Neural progenitor cell (in vitro differentiated cells): Measurements from ENCODE around the gene USH1G.

Source experiments
- CTCF ChIP-seq: fragments of 200-600 bp; sonication (generic); IDR thresholded peaks from 2 replicates; pipeline ENCODE4 v1.5.1; 2017; ENCODE audit warnings: antibody characterized with exemption, mild to moderate bottlenecking
- EZH2 ChIP-seq: fragments of 200-600 bp; sonication (generic); IDR thresholded peaks from 2 replicates; pipeline ENCODE4 v1.6.1; 2017; ENCODE audit warnings: antibody characterized with exemption, mild to moderate bottlenecking, moderate library complexity
- EZH2phosphoT487 ChIP-seq: fragments of 200-600 bp; sonication (generic); IDR thresholded peaks from 2 replicates; pipeline ENCODE4 v1.6.1; 2017; ENCODE audit warnings: antibody characterized with exemption

- no peak for TF ChIP-seq EZH2
- TF ChIP-seq CTCF, result no peak
- TF ChIP-seq EZH2phosphoT487, result no peak
These were observed 24.6 kb downstream of the USH1G start for GRCh38 chr17:74898376-74898946.
